Neural cell (in vitro differentiated cells): ENCODE measurements around the gene ERN2.

Experiments
- CTCF ChIP-seq: fragments of 450-650 bp; IDR thresholded peaks from 2 replicates; pipeline ENCODE4 v1.5.1; 2014; ENCODE audit warnings: antibody characterized with exemption, mild to moderate bottlenecking, moderate library complexity; ENCODE audit not compliant: poor library complexity, severe bottlenecking
- EP300 ChIP-seq: fragments of 450-650 bp; conservative IDR thresholded peaks from 2 replicates; pipeline ENCODE4 v1.6.1; 2014; ENCODE audit warnings: antibody characterized with exemption, mild to moderate bottlenecking, moderate library complexity; ENCODE audit not compliant: poor library complexity, severe bottlenecking
- POLR2AphosphoS5 ChIP-seq: IDR thresholded peaks from 2 replicates; pipeline ENCODE4 v1.6.1; 2012
- TAF1 ChIP-seq: IDR thresholded peaks from 2 replicates; pipeline ENCODE4 v1.6.1; 2012; ENCODE audit warnings: low read depth

DNA sequence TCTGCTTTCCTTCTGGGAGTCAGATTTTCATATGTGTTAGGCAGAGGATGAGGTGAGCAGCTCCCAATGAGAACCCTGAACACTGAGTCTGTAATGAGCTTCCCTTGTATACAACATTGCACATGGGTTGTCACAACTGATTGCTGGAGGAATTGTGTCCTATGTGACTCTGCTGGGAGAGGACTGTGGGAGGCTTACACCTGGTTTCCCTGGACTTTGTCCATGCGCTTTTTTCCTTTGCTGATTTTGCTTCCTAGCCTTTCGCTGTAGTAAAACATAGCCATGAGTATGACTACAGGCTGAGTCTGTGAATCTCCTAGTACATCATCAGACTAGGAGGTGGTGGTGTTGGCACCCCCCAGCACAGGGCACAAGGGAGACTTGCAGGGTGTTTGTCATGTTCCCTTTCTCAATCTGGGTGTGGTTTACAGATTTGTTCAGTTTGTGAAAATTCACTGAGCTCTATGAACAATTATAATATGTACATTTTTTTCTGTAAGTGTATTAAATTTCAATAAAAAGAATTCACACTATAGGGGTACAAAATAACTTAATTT lies 36.0 kb downstream of the ERN2 start:
- TF ChIP-seq TAF1 (no peak), POLR2AphosphoS5 (no peak), CTCF (no peak), EP300 (no peak)
